Tibial nerve (tissue), 4 donors: ENCODE results near the gene TBC1D5. TPM values are rescaled to one million over a fixed set of nuclear protein-coding genes. Genes with fewer than 3 reads are reported as not detected.
A peak's percentile ranks its signal among the peaks of the same experiment; 100 is the strongest.

Source experiments
- DNase-seq, 2 donors: peaks; one replicate each; pipeline ENCODE4 v3.0.0-alpha.2; 2019; ENCODE audit warnings: low spot score in 2 of 2
- H3K27ac ChIP-seq, 4 donors: fragments of 200-600 bp; sonication (generic) in 3 of 4; one replicate each; pipeline ENCODE4 v1.5.1; 2017 to 2019; ENCODE audit warnings: mild to moderate bottlenecking in 1 of 4
- H3K27me3 ChIP-seq, 2 donors: fragments of 200-600 bp; sonication (generic) in 1 of 2; one replicate each; pipeline versions ENCODE4 v1.5.1 to v1.6.0; 2017 to 2019
- H3K36me3 ChIP-seq, 3 donors: fragments of 200-600 bp; sonication (generic); one replicate each; pipeline ENCODE4 v1.5.1; 2018 to 2019
- H3K4me1 ChIP-seq, 4 donors: fragments of 200-600 bp; sonication (generic) in 3 of 4; one replicate each; pipeline ENCODE4 v1.5.1; 2017 to 2019
- H3K4me3 ChIP-seq, 4 donors: fragments of 200-600 bp; sonication (generic) in 3 of 4; one replicate each; pipeline ENCODE4 v1.5.1; 2017 to 2019; ENCODE audit warnings: mild to moderate bottlenecking in 1 of 4, moderate library complexity in 1 of 4
- H3K9me3 ChIP-seq, 4 donors: fragments of 200-600 bp; sonication (generic) in 3 of 4; one replicate each; pipeline ENCODE4 v1.5.1; 2017 to 2019
- EP300 ChIP-seq, 2 donors: sonication (generic); formaldehyde crosslinking; IDR thresholded peaks; one replicate each; pipeline ENCODE4 v1.6.1; 2017; ENCODE audit warnings: antibody characterized with exemption in 2 of 2, mild to moderate bottlenecking in 1 of 2
- POLR2A ChIP-seq, 2 donors: fragments of 450-650 bp; IDR thresholded peaks; one replicate each; pipeline ENCODE4 v1.6.1; 2017; ENCODE audit warnings: antibody characterized with exemption in 2 of 2, mild to moderate bottlenecking in 2 of 2, moderate library complexity in 2 of 2
- WGBS, 2 donors: methylation state at CpG; one replicate each; pipeline ENCODE4 v1.1.5; 2018; 5-methylcytosine and 5-hydroxymethylcytosine counted together
- total RNA-seq, 4 donors: library from RNA; depleted of rRNA; stranded (reverse); fragments of >200 nt; gene quantifications; one replicate each; pipeline ENCODE4 v1.1.0, GENCODE V29; 2016
- TF ChIP-seq, protein P1 (sequence below), 5 experiments: fragments of 200-600 bp in 3 of 5; fragments of 450-650 bp in 2 of 5; sonication (generic) in 3 of 5; IDR thresholded peaks; one replicate each; pipeline ENCODE4 v1.5.1; 2016 to 2019; ENCODE audit warnings: antibody characterized with exemption in 5 of 5, mild to moderate bottlenecking in 3 of 5, moderate library complexity in 2 of 5

TBC1D5 gene
- total RNA-seq, 4 donors from 2014 or later, result 55.2 to 128 (median 79.4) TPM

- Histone ChIP-seq H3K27ac (no peak overlapping the region), H3K27me3 (no peaks in the 10 kb centered on the region), H3K9me3 (no peaks in the 10 kb centered on the region), H3K36me3 (peaks cover 0 to 4% (median 0%) of the 10 kb centered on the region in 3 donors), H3K4me1 (peaks cover 0 to 23% (median 0%) of the 10 kb centered on the region in 4 donors), H3K4me3 (no peak overlapping the region)
- no peak for DNase-seq
- 11 to 29% methylated on average over 2 of the region's 2 CpGs for WGBS, 2 donors
- TF ChIP-seq EP300 (IDR thresholded peaks at IDR 0.05) (no peak), POLR2A (IDR thresholded peaks at IDR 0.05) (no peak)
- TF ChIP-seq, protein P1, sequence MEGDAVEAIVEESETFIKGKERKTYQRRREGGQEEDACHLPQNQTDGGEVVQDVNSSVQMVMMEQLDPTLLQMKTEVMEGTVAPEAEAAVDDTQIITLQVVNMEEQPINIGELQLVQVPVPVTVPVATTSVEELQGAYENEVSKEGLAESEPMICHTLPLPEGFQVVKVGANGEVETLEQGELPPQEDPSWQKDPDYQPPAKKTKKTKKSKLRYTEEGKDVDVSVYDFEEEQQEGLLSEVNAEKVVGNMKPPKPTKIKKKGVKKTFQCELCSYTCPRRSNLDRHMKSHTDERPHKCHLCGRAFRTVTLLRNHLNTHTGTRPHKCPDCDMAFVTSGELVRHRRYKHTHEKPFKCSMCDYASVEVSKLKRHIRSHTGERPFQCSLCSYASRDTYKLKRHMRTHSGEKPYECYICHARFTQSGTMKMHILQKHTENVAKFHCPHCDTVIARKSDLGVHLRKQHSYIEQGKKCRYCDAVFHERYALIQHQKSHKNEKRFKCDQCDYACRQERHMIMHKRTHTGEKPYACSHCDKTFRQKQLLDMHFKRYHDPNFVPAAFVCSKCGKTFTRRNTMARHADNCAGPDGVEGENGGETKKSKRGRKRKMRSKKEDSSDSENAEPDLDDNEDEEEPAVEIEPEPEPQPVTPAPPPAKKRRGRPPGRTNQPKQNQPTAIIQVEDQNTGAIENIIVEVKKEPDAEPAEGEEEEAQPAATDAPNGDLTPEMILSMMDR (IDR thresholded peaks at IDR 0.05), result peak in 3 of 5 experiments; percentile 26 to 38 (median 27)
These were observed 311.4 kb downstream of the TBC1D5 start for GRCh38 chr3:17431004-17431403.

- Histone ChIP-seq H3K9me3 (no peaks in the 10 kb centered on the region), H3K36me3 (peaks cover 0 to 3% (median 0%) of the 10 kb centered on the region in 3 donors), H3K27me3 (no peaks in the 10 kb centered on the region), H3K4me3 (no peak overlapping the region), H3K4me1 (peaks cover 0 to 23% (median 0%) of the 10 kb centered on the region in 4 donors), H3K27ac (no peak overlapping the region)
- DNase-seq, result no peak
- TF ChIP-seq POLR2A (IDR thresholded peaks at IDR 0.05) (no peak), EP300 (IDR thresholded peaks at IDR 0.05) (no peak)
- TF ChIP-seq, protein P1 (IDR thresholded peaks at IDR 0.05), result no peak
- WGBS, 2 donors, result 78 to 88% methylated on average over 3 of the region's 3 CpGs
These were observed 311.8 kb downstream of the TBC1D5 start for GRCh38 chr3:17430582-17430981.

GRCh38 chr3:17423786-17424536 is 318.5 kb downstream of the TBC1D5 start:
- DNase-seq, result no peak
- H3K36me3 ChIP-seq, result no peaks in the 10 kb centered on the region
- no peaks in the 10 kb centered on the region for H3K27me3 ChIP-seq
- no peak overlapping the region for H3K4me3 ChIP-seq
- no peaks in the 10 kb centered on the region for H3K4me1 ChIP-seq
- H3K9me3 ChIP-seq, result no peaks in the 10 kb centered on the region
- TF ChIP-seq POLR2A (IDR thresholded peaks at IDR 0.05) (no peak), EP300 (IDR thresholded peaks at IDR 0.05) (no peak)
- TF ChIP-seq, protein P1 (IDR thresholded peaks at IDR 0.05), result no peak
- no peak overlapping the region for H3K27ac ChIP-seq
- 70 to 75% methylated on average over 4 of the region's 4 CpGs for WGBS, 2 donors

GRCh38 chr3:17422636-17423035 is 319.8 kb downstream of the TBC1D5 start:
- 97 to 99% methylated on average over 2 of the region's 2 CpGs for WGBS, 2 donors

DNA sequence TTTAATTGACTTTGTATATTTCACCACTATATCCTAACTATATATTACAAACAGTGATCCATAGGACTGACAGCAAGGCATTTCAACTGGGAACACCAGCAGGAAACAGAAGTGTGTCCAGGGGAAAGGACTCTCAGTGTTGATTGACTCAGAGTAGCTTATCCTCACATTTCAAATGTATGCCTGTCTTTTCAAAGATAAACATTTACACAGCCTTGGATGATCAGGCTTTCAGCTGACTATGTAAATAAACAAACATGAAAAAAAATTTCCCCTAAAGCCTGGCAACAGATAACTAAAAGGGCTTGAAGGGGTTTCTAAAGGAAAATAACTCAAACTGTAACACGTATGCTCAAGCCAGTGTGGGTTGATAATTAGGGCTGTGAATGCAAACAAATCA is 321.8 kb downstream of the TBC1D5 start:
- WGBS, 2 donors, result 60 to 78% methylated on average over 1 of the region's 1 CpG
- no peak overlapping the region for H3K27ac ChIP-seq
- DNase-seq, result no peak
- H3K9me3 ChIP-seq, result no peaks in the 10 kb centered on the region
- H3K4me1 ChIP-seq, result no peaks in the 10 kb centered on the region
- H3K4me3 ChIP-seq, result no peak overlapping the region
- H3K36me3 ChIP-seq, result no peaks in the 10 kb centered on the region
- no peaks in the 10 kb centered on the region for H3K27me3 ChIP-seq
- TF ChIP-seq POLR2A (IDR thresholded peaks at IDR 0.05), result no peak
- TF ChIP-seq, protein P1 (IDR thresholded peaks at IDR 0.05), result no peak
- no peak for TF ChIP-seq EP300 (IDR thresholded peaks at IDR 0.05)

More at GRCh38 chr3:17422636-17423035, 319.8 kb downstream of the TBC1D5 start:
- no peaks in the 10 kb centered on the region for H3K9me3 ChIP-seq
- no peaks in the 10 kb centered on the region for H3K36me3 ChIP-seq
- no peak overlapping the region for H3K4me3 ChIP-seq
- H3K4me1 ChIP-seq, result no peaks in the 10 kb centered on the region
- DNase-seq, result no peak
- TF ChIP-seq POLR2A (IDR thresholded peaks at IDR 0.05) (no peak), EP300 (IDR thresholded peaks at IDR 0.05) (no peak)
- TF ChIP-seq, protein P1 (IDR thresholded peaks at IDR 0.05), result no peak
- no peak overlapping the region for H3K27ac ChIP-seq
- H3K27me3 ChIP-seq, result no peaks in the 10 kb centered on the region
